ENCODE results near the gene ADH7. TPM values are rescaled to one million over a fixed set of nuclear protein-coding genes. Genes with fewer than 3 reads are reported as not detected.

The ADH7 gene
- total RNA-seq, 2 donors from 2014 or later, result not detected

- peak; percentile 86 for ATAC-seq (replicated peaks)
- Mint-ChIP-seq H3K9me3 (no peaks in the 10 kb centered on the region), H3K27ac (peak overlapping the region; percentile 63), H3K27me3 (no peaks in the 10 kb centered on the region), H3K36me3 (ENCODE audit: low read depth) (no peaks in the 10 kb centered on the region), H3K4me1 (peaks cover 12% of the 10 kb centered on the region), H3K4me3 (no peak overlapping the region)
These were observed 30.4 kb downstream of the ADH7 start for GRCh38 chr4:99404595-99405287.

- Mint-ChIP-seq H3K4me3 (no peak overlapping the region), H3K36me3 (ENCODE audit: low read depth) (no peaks in the 10 kb centered on the region), H3K27me3 (no peaks in the 10 kb centered on the region), H3K4me1 (peaks cover 12% of the 10 kb centered on the region), H3K27ac (peak overlapping the region; percentile 39), H3K9me3 (no peaks in the 10 kb centered on the region)
- peak; percentile 18 for ATAC-seq (replicated peaks)
These were observed 31.6 kb downstream of the ADH7 start for GRCh38 chr4:99403380-99404184.

- no peaks in the 10 kb centered on the region for H3K9me3 Mint-ChIP-seq
- no peaks in the 10 kb centered on the region for H3K27me3 Mint-ChIP-seq
- no peaks in the 10 kb centered on the region for H3K36me3 Mint-ChIP-seq (ENCODE audit: low read depth)
- H3K4me3 Mint-ChIP-seq, result no peak overlapping the region
- no peak overlapping the region for H3K27ac Mint-ChIP-seq
- H3K4me1 Mint-ChIP-seq, result peaks cover 12% of the 10 kb centered on the region
- no peak for ATAC-seq (replicated peaks)
These were observed 32.4 kb downstream of the ADH7 start for GRCh38 chr4:99402765-99403164.

GRCh38 chr4:99400831-99401230 is 34.3 kb downstream of the ADH7 start:
- no peaks in the 10 kb centered on the region for H3K27me3 Mint-ChIP-seq
- H3K27ac Mint-ChIP-seq, result no peak overlapping the region
- peaks cover 12% of the 10 kb centered on the region for H3K4me1 Mint-ChIP-seq
- H3K4me3 Mint-ChIP-seq, result no peak overlapping the region
- no peaks in the 10 kb centered on the region for H3K36me3 Mint-ChIP-seq (ENCODE audit: low read depth)
- H3K9me3 Mint-ChIP-seq, result no peaks in the 10 kb centered on the region
- no peak for ATAC-seq (replicated peaks)

GRCh38 chr4:99399017-99399416 is 36.1 kb downstream of the ADH7 start:
- no peaks in the 10 kb centered on the region for H3K9me3 Mint-ChIP-seq
- H3K27ac Mint-ChIP-seq, result no peak overlapping the region
- H3K27me3 Mint-ChIP-seq, result no peaks in the 10 kb centered on the region
- ATAC-seq (replicated peaks), result no peak
- H3K4me1 Mint-ChIP-seq, result no peaks in the 10 kb centered on the region
- no peak overlapping the region for H3K4me3 Mint-ChIP-seq
- no peaks in the 10 kb centered on the region for H3K36me3 Mint-ChIP-seq (ENCODE audit: low read depth)

- H3K27ac Mint-ChIP-seq, result no peak overlapping the region
- no peaks in the 10 kb centered on the region for H3K9me3 Mint-ChIP-seq
- no peak overlapping the region for H3K4me3 Mint-ChIP-seq
- no peak for ATAC-seq (replicated peaks)
- H3K4me1 Mint-ChIP-seq, result no peaks in the 10 kb centered on the region
- no peaks in the 10 kb centered on the region for H3K36me3 Mint-ChIP-seq (ENCODE audit: low read depth)
- peaks cover 4% of the 10 kb centered on the region for H3K27me3 Mint-ChIP-seq
These were observed 39.4 kb downstream of the ADH7 start for GRCh38 chr4:99395595-99396364.

- no peaks in the 10 kb centered on the region for H3K4me1 Mint-ChIP-seq
- no peaks in the 10 kb centered on the region for H3K9me3 Mint-ChIP-seq
- no peaks in the 10 kb centered on the region for H3K36me3 Mint-ChIP-seq (ENCODE audit: low read depth)
- ATAC-seq (replicated peaks), result no peak
- H3K27me3 Mint-ChIP-seq, result peaks cover 4% of the 10 kb centered on the region
- H3K27ac Mint-ChIP-seq, result no peak overlapping the region
- H3K4me3 Mint-ChIP-seq, result no peak overlapping the region
These were observed 40.2 kb downstream of the ADH7 start for GRCh38 chr4:99394896-99395295.

GRCh38 chr4:99390055-99390454 is 45.1 kb downstream of the ADH7 start:
- peaks cover 15% of the 10 kb centered on the region for H3K27me3 Mint-ChIP-seq
- no peak for ATAC-seq (replicated peaks)
- H3K4me1 Mint-ChIP-seq, result no peaks in the 10 kb centered on the region
- no peaks in the 10 kb centered on the region for H3K36me3 Mint-ChIP-seq (ENCODE audit: low read depth)
- no peaks in the 10 kb centered on the region for H3K9me3 Mint-ChIP-seq
- no peak overlapping the region for H3K4me3 Mint-ChIP-seq
- no peak overlapping the region for H3K27ac Mint-ChIP-seq

- no peak for ATAC-seq (replicated peaks)
- H3K4me1 Mint-ChIP-seq, result no peaks in the 10 kb centered on the region
- no peak overlapping the region for H3K4me3 Mint-ChIP-seq
- H3K36me3 Mint-ChIP-seq (ENCODE audit: low read depth), result no peaks in the 10 kb centered on the region
- H3K27me3 Mint-ChIP-seq, result peaks cover 15% of the 10 kb centered on the region
- no peak overlapping the region for H3K27ac Mint-ChIP-seq
- no peaks in the 10 kb centered on the region for H3K9me3 Mint-ChIP-seq
These were observed 45.5 kb downstream of the ADH7 start for GRCh38 chr4:99389606-99390005.

- H3K36me3 Mint-ChIP-seq (ENCODE audit: low read depth), result no peaks in the 10 kb centered on the region
- H3K4me3 Mint-ChIP-seq, result no peak overlapping the region
- H3K4me1 Mint-ChIP-seq, result no peaks in the 10 kb centered on the region
- H3K9me3 Mint-ChIP-seq, result no peaks in the 10 kb centered on the region
- peaks cover 19% of the 10 kb centered on the region for H3K27me3 Mint-ChIP-seq
- H3K27ac Mint-ChIP-seq, result no peak overlapping the region
- no peak for ATAC-seq (replicated peaks)
These were observed 51.2 kb downstream of the ADH7 start for GRCh38 chr4:99383833-99384392.

GRCh38 chr4:99383399-99383798 is 51.7 kb downstream of the ADH7 start:
- no peak for ATAC-seq (replicated peaks)
- peaks cover 19% of the 10 kb centered on the region for H3K27me3 Mint-ChIP-seq
- no peaks in the 10 kb centered on the region for H3K9me3 Mint-ChIP-seq
- H3K4me1 Mint-ChIP-seq, result no peaks in the 10 kb centered on the region
- H3K27ac Mint-ChIP-seq, result no peak overlapping the region
- H3K36me3 Mint-ChIP-seq (ENCODE audit: low read depth), result no peaks in the 10 kb centered on the region
- no peak overlapping the region for H3K4me3 Mint-ChIP-seq

- H3K9me3 Mint-ChIP-seq, result no peaks in the 10 kb centered on the region
- H3K4me3 Mint-ChIP-seq, result no peak overlapping the region
- H3K27me3 Mint-ChIP-seq, result peaks cover 19% of the 10 kb centered on the region
- no peak overlapping the region for H3K27ac Mint-ChIP-seq
- no peaks in the 10 kb centered on the region for H3K4me1 Mint-ChIP-seq
- ATAC-seq (replicated peaks), result no peak
- H3K36me3 Mint-ChIP-seq (ENCODE audit: low read depth), result no peaks in the 10 kb centered on the region
These were observed 52.3 kb downstream of the ADH7 start for GRCh38 chr4:99382745-99383360.

GRCh38 chr4:99381588-99382175 is 53.5 kb downstream of the ADH7 start:
- no peaks in the 10 kb centered on the region for H3K36me3 Mint-ChIP-seq (ENCODE audit: low read depth)
- no peak overlapping the region for H3K27ac Mint-ChIP-seq
- ATAC-seq (replicated peaks), result no peak
- no peaks in the 10 kb centered on the region for H3K4me1 Mint-ChIP-seq
- no peak overlapping the region for H3K4me3 Mint-ChIP-seq
- peaks cover 19% of the 10 kb centered on the region for H3K27me3 Mint-ChIP-seq
- H3K9me3 Mint-ChIP-seq, result no peaks in the 10 kb centered on the region

GRCh38 chr4:99379571-99379970 is 55.6 kb downstream of the ADH7 start:
- H3K4me1 Mint-ChIP-seq, result no peaks in the 10 kb centered on the region
- peaks cover 9% of the 10 kb centered on the region for H3K9me3 Mint-ChIP-seq
- ATAC-seq (replicated peaks), result no peak
- peaks cover 5% of the 10 kb centered on the region for H3K36me3 Mint-ChIP-seq (ENCODE audit: low read depth)
- H3K4me3 Mint-ChIP-seq, result no peak overlapping the region
- H3K27me3 Mint-ChIP-seq, result peaks cover 23% of the 10 kb centered on the region
- H3K27ac Mint-ChIP-seq, result no peak overlapping the region
